Sigmoid colon (tissue), 7 donors: ENCODE results near the gene SOS1. TPM values are rescaled to one million over a fixed set of nuclear protein-coding genes. Genes with fewer than 3 reads are reported as not detected.

ENCODE experiments used
- DNase-seq: peaks from one replicate; pipeline ENCODE4 v3.0.0-alpha.2; 2019
- H3K27ac ChIP-seq, 4 donors: fragments of 200-600 bp; sonication (generic); one replicate each; pipeline ENCODE4 v1.5.1; 2016 to 2019; ENCODE audit warnings: mild to moderate bottlenecking in 1 of 4
- H3K27me3 ChIP-seq, 3 donors: fragments of 200-600 bp; sonication (generic); one replicate each; pipeline ENCODE4 v1.5.1; 2019; ENCODE audit warnings: mild to moderate bottlenecking in 1 of 3
- H3K36me3 ChIP-seq, 4 donors: fragments of 200-600 bp; sonication (generic); one replicate each; pipeline ENCODE4 v1.5.1; 2016 to 2019
- H3K4me1 ChIP-seq, 4 donors: fragments of 200-600 bp; sonication (generic); one replicate each; pipeline ENCODE4 v1.5.1; 2017 to 2019
- H3K4me3 ChIP-seq, 4 donors: fragments of 200-600 bp; sonication (generic); one replicate each; pipeline ENCODE4 v1.5.1; 2017 to 2019; ENCODE audit warnings: mild to moderate bottlenecking in 2 of 4, moderate library complexity in 1 of 4
- H3K9me3 ChIP-seq, 4 donors: fragments of 200-600 bp in 3 of 4; sonication (generic) in 3 of 4; one replicate each; pipeline versions ENCODE4 v1.5.1 to v1.6.1; 2013 to 2019
- CTCF ChIP-seq, 4 experiments: fragments of 450-650 bp in 3 of 4; fragments of 200-600 bp in 1 of 4; IDR thresholded peaks; one replicate each; pipeline ENCODE4 v1.5.1; 2016 to 2019; ENCODE audit warnings: antibody characterized with exemption in 4 of 4, mild to moderate bottlenecking in 3 of 4, moderate library complexity in 2 of 4
- EP300 ChIP-seq, 4 donors: sonication (generic); formaldehyde crosslinking; IDR thresholded peaks; one replicate each; pipeline ENCODE4 v1.6.1; 2017; ENCODE audit warnings: antibody characterized with exemption in 4 of 4
- POLR2A ChIP-seq, 2 donors: fragments of 450-650 bp; IDR thresholded peaks; one replicate each; pipeline ENCODE4 v1.6.1; 2016; ENCODE audit warnings: antibody characterized with exemption in 2 of 2, mild to moderate bottlenecking in 2 of 2, moderate library complexity in 2 of 2
- POLR2AphosphoS5 ChIP-seq, 4 donors: sonication (generic); formaldehyde crosslinking; IDR thresholded peaks; one replicate each; pipeline ENCODE4 v1.6.1; 2017; ENCODE audit warnings: antibody characterized with exemption in 4 of 4
- WGBS, 2 donors: extraction: QIAGEN DNeasy Blood & Tissue Kit; methylation state at CpG; one replicate each; pipeline ENCODE4 v1.1.7; 2013; 5-methylcytosine and 5-hydroxymethylcytosine counted together
- intact Hi-C: fragments of 100-400 bp; cut with DNase I; formaldehyde crosslinking; loops from one replicate; pipeline ENCODE4 v1.15.1; 2023
- polyA plus RNA-seq, 3 donors: library from polyadenylated mRNA; stranded (reverse); fragments of 200-250 nt; gene quantifications; one replicate each; pipeline ENCODE4 v1.2.3, GENCODE V29; 2013
- total RNA-seq, 4 donors: library from RNA; depleted of rRNA; stranded (reverse); fragments of >200 nt; gene quantifications; one replicate each; pipeline ENCODE4 v1.1.0, GENCODE V29; 2016
- donor health status: healthy with polysubstance abuse.
- donor health status: Bipolar disorder and iron deficiency.
- donor health status: healthy.

The SOS1 gene
- total and polyA plus RNA-seq, 7 donors, result 5.4 to 72.0 (median 30.8) TPM

- Histone ChIP-seq H3K36me3 (peaks cover 0 to 75% (median 19%) of the 10 kb centered on the region in 4 donors), H3K4me3 (no peak overlapping the region), H3K4me1 (no peaks in the 10 kb centered on the region), H3K9me3 (no peaks in the 10 kb centered on the region), H3K27me3 (no peaks in the 10 kb centered on the region), H3K27ac (no peak overlapping the region)
- no peak for TF ChIP-seq POLR2A (IDR thresholded peaks at IDR 0.05)
- no peak for TF ChIP-seq CTCF (IDR thresholded peaks at IDR 0.05)
- no peak for TF ChIP-seq EP300 (IDR thresholded peaks at IDR 0.05)
- no peak for TF ChIP-seq POLR2AphosphoS5 (IDR thresholded peaks at IDR 0.05)
- DNase-seq, result no peak
- 93 to 94% methylated on average over 2 of the region's 2 CpGs for WGBS, 2 donors
- intact Hi-C loops, result no loop called here
These were observed 129.0 kb downstream of the SOS1 start for GRCh38 chr2:38991899-38992298.

- WGBS, 2 donors, result 96 to 99% methylated on average over 1 of the region's 1 CpG
- no peak for TF ChIP-seq POLR2AphosphoS5 (IDR thresholded peaks at IDR 0.05)
- TF ChIP-seq CTCF (IDR thresholded peaks at IDR 0.05), result no peak
- TF ChIP-seq EP300 (IDR thresholded peaks at IDR 0.05), result no peak
- no peak for TF ChIP-seq POLR2A (IDR thresholded peaks at IDR 0.05)
- Histone ChIP-seq H3K9me3 (no peaks in the 10 kb centered on the region), H3K27ac (no peak overlapping the region), H3K4me1 (no peaks in the 10 kb centered on the region), H3K27me3 (no peaks in the 10 kb centered on the region), H3K4me3 (no peak overlapping the region), H3K36me3 (peaks cover 0 to 77% (median 10%) of the 10 kb centered on the region in 4 donors)
- DNase-seq, result no peak
- intact Hi-C loops, result no loop called here
These were observed 132.1 kb downstream of the SOS1 start for GRCh38 chr2:38988716-38989115.

GRCh38 chr2:38982498-38982897 lies 138.4 kb downstream of the SOS1 start:
- no peak overlapping the region for H3K27ac ChIP-seq
- DNase-seq, result no peak
- H3K4me3 ChIP-seq, result no peak overlapping the region
- intact Hi-C loops, result no loop called here
- no peaks in the 10 kb centered on the region for H3K27me3 ChIP-seq
- 97 to 100% methylated on average over 1 of the region's 1 CpG for WGBS, 2 donors
- no peak for TF ChIP-seq EP300 (IDR thresholded peaks at IDR 0.05)
- TF ChIP-seq POLR2AphosphoS5 (IDR thresholded peaks at IDR 0.05), result no peak
- TF ChIP-seq CTCF (IDR thresholded peaks at IDR 0.05), result no peak
- no peak for TF ChIP-seq POLR2A (IDR thresholded peaks at IDR 0.05)
- H3K4me1 ChIP-seq, result no peaks in the 10 kb centered on the region
- H3K9me3 ChIP-seq, result no peaks in the 10 kb centered on the region
- H3K36me3 ChIP-seq, result peaks cover 0 to 47% (median 3%) of the 10 kb centered on the region in 4 donors

GRCh38 chr2:38981670-38982357 lies 139.0 kb downstream of the SOS1 start:
- Histone ChIP-seq H3K9me3 (no peaks in the 10 kb centered on the region), H3K27me3 (no peaks in the 10 kb centered on the region), H3K4me1 (no peaks in the 10 kb centered on the region), H3K27ac (no peak overlapping the region), H3K4me3 (no peak overlapping the region), H3K36me3 (peaks cover 0 to 40% (median 3%) of the 10 kb centered on the region in 4 donors)
- intact Hi-C loops, result no loop called here
- 70 to 86% methylated on average over 8 of the region's 8 CpGs for WGBS, 2 donors
- TF ChIP-seq EP300 (IDR thresholded peaks at IDR 0.05), result no peak
- TF ChIP-seq POLR2AphosphoS5 (IDR thresholded peaks at IDR 0.05), result no peak
- no peak for TF ChIP-seq POLR2A (IDR thresholded peaks at IDR 0.05)
- no peak for TF ChIP-seq CTCF (IDR thresholded peaks at IDR 0.05)
- DNase-seq, result no peak
